ENCODE measurements around the gene DUSP12. TPM values are rescaled to one million over a fixed set of nuclear protein-coding genes. Genes with fewer than 3 reads are reported as not detected.
A peak's percentile ranks its signal among the peaks of the same experiment; 100 is the strongest.

The DUSP12 gene
- total and polyA plus RNA-seq, 7 donors = 12.7 to 40.3 (median 18.2) TPM

GRCh38 chr1:161737625-161738024, 12.0 kb upstream of the DUSP12 start:
- intact Hi-C loops (cut with DNase I) = no loop called here
- DNase-seq = no peak
- no peak for TF ChIP-seq POLR2A (IDR thresholded peaks at IDR 0.05)
- no peak for TF ChIP-seq CTCF (IDR thresholded peaks at IDR 0.05)
- TF ChIP-seq EP300 (IDR thresholded peaks at IDR 0.05) = no peak
- TF ChIP-seq POLR2AphosphoS5 (IDR thresholded peaks at IDR 0.05) = no peak
- Histone ChIP-seq H3K27me3 (no peaks in the 10 kb centered on the region), H3K9me3 (no peaks in the 10 kb centered on the region), H3K36me3 (no peaks in the 10 kb centered on the region), H3K27ac (no peak overlapping the region), H3K4me3 (no peak overlapping the region), H3K4me1 (no peaks in the 10 kb centered on the region)
- WGBS, 2 donors = 74 to 82% methylated on average over 2 of the region's 2 CpGs

GRCh38 chr1:161738627-161739287, 10.8 kb upstream of the DUSP12 start:
- peak; percentile 69 for DNase-seq
- no peak overlapping the region for H3K4me3 ChIP-seq
- intact Hi-C loops (cut with DNase I) = no loop called here
- no peaks in the 10 kb centered on the region for H3K4me1 ChIP-seq
- no peaks in the 10 kb centered on the region for H3K36me3 ChIP-seq
- H3K9me3 ChIP-seq = no peaks in the 10 kb centered on the region
- WGBS, 2 donors = 73 to 85% methylated on average over 4 of the region's 4 CpGs
- H3K27me3 ChIP-seq = no peaks in the 10 kb centered on the region
- TF ChIP-seq EP300 (IDR thresholded peaks at IDR 0.05) (no peak), POLR2A (IDR thresholded peaks at IDR 0.05) (no peak), POLR2AphosphoS5 (IDR thresholded peaks at IDR 0.05) (no peak), CTCF (IDR thresholded peaks at IDR 0.05) (no peak)
- H3K27ac ChIP-seq = peak overlapping the region in 3 of 4 donors; percentile 27 to 29 (median 28)

- Histone ChIP-seq H3K27me3 (no peaks in the 10 kb centered on the region), H3K27ac (peak overlapping the region in 3 of 4 donors; percentile 28 to 33 (median 29)), H3K36me3 (no peaks in the 10 kb centered on the region), H3K9me3 (no peaks in the 10 kb centered on the region), H3K4me1 (no peaks in the 10 kb centered on the region), H3K4me3 (no peak overlapping the region)
- TF ChIP-seq CTCF (IDR thresholded peaks at IDR 0.05) = no peak
- TF ChIP-seq POLR2A (IDR thresholded peaks at IDR 0.05) = no peak
- TF ChIP-seq POLR2AphosphoS5 (IDR thresholded peaks at IDR 0.05) = no peak
- no peak for TF ChIP-seq EP300 (IDR thresholded peaks at IDR 0.05)
- intact Hi-C loops (cut with DNase I) = loop anchor here (5.0 to 10.0 kb wide), 3 partner anchors 93 to 255 kb away; no protein-coding TSS in a partner anchor
- DNase-seq = no peak
- 61 to 79% methylated on average over 8 of the region's 8 CpGs for WGBS, 2 donors
Observed at GRCh38 chr1:161739865-161740566, 9.6 kb upstream of the DUSP12 start.

- Histone ChIP-seq H3K9me3 (no peaks in the 10 kb centered on the region), H3K36me3 (no peaks in the 10 kb centered on the region), H3K4me1 (no peaks in the 10 kb centered on the region), H3K27ac (no peak overlapping the region), H3K27me3 (no peaks in the 10 kb centered on the region), H3K4me3 (no peak overlapping the region)
- DNase-seq = no peak
- TF ChIP-seq CTCF (IDR thresholded peaks at IDR 0.05) (no peak), POLR2A (IDR thresholded peaks at IDR 0.05) (no peak), EP300 (IDR thresholded peaks at IDR 0.05) (no peak), POLR2AphosphoS5 (IDR thresholded peaks at IDR 0.05) (no peak)
- intact Hi-C loops (cut with DNase I) = loop anchor here (5.0 to 10.0 kb wide), 3 partner anchors 94 to 256 kb away; no protein-coding TSS in a partner anchor
- 82 to 88% methylated on average over 6 of the region's 6 CpGs for WGBS, 2 donors
Observed at GRCh38 chr1:161740921-161741320, 8.7 kb upstream of the DUSP12 start.
